K562 (cell line): ENCODE results near the gene BCCIP. TPM values are rescaled to one million over a fixed set of nuclear protein-coding genes. Genes with fewer than 3 reads are reported as not detected.
A peak's percentile ranks its signal among the peaks of the same experiment; 100 is the strongest.

Experiments used
- ATAC-seq: fragments of 200-7000 bp; cut with Tn5 transposase; 3 replicates; pipeline ENCODE4 v1.9.1; 2020; ENCODE audit warnings: moderate library complexity
- BruUV-seq: library from RNA; stranded (reverse); fragments of 400-500 nt; replicated peaks from 2 replicates; lab custom pipeline; 2021; lab: Mats Ljungman, UMichigan
- CTCF ChIA-PET: fragments of 300-600 bp; formaldehyde crosslinking; extraction: SDS; loops from one replicate; lab custom pipeline; 2021; ENCODE audit warnings: low intra/inter-chr PET ratio; lab: Yijun Ruan, JAX
- POLR2A ChIA-PET: fragments of 300-600, 350-650 bp; sonication (Branson Sonifier 250); formaldehyde crosslinking; extraction: SDS; loops from one replicate; lab custom pipeline; 2021; ENCODE audit warnings: antibody characterized with exemption, inconsistent platforms; lab: Yijun Ruan, JAX
- DNase-seq, 4 experiments: peaks; one replicate each; pipeline versions ENCODE4 v3.0.0 to v3.0.0-alpha.2; 2011 to 2018; ENCODE audit warnings: low spot score in 3 of 4, mixed read lengths in 3 of 4; ENCODE audit errors: extremely low read depth in 1 of 4
- FAIRE-seq: peaks from 2 replicates; lab custom pipeline; 2011; peaks lifted over from hg19 to GRCh38; lab: Jason Lieb, UNC
- H2AFZ ChIP-seq: 2 replicates; pipeline ENCODE4 v1.6.0; 2011; ENCODE audit warnings: low read depth, low read length, control low read depth, inconsistent platforms
- H3K27ac ChIP-seq: fragments of 200-600 bp; 3 replicates; pipeline ENCODE4 v1.8.0; 2011; ENCODE audit warnings: low read depth, mild to moderate bottlenecking, control low read depth, inconsistent platforms, low read length, moderate library complexity, mixed read lengths; ENCODE audit errors: extremely low read depth
- H3K27me3 ChIP-seq, 2 experiments: fragments of 300-600 bp in 1 of 2; 2 replicates in 1 of 2; 3 replicates in 1 of 2; pipeline versions ENCODE4 v1.6.0 to v1.8.0; 2011; ENCODE audit warnings: inconsistent platforms in 2 of 2, low read length in 2 of 2, mild to moderate bottlenecking in 1 of 2, mixed read lengths in 1 of 2, moderate library complexity in 1 of 2; ENCODE audit not compliant: control insufficient read depth in 2 of 2, insufficient read depth in 2 of 2
- H3K36me3 ChIP-seq: fragments of 300-600 bp; 3 replicates; pipeline ENCODE4 v1.8.0; 2011; ENCODE audit warnings: mild to moderate bottlenecking, low read length, inconsistent platforms; ENCODE audit not compliant: control insufficient read depth, insufficient read depth
- H3K4me1 ChIP-seq, 2 experiments: fragments of 200-600 bp in 1 of 2; replicated peaks in 1 of 2; 2 replicates in 1 of 2; 3 replicates in 1 of 2; pipeline versions ENCODE4 v1.5.1 to v1.8.0; 2011; ENCODE audit warnings: inconsistent platforms in 2 of 2, low read length in 2 of 2, mild to moderate bottlenecking in 1 of 2, mixed read lengths in 1 of 2, moderate library complexity in 1 of 2; ENCODE audit not compliant: control insufficient read depth in 2 of 2, insufficient read depth in 2 of 2
- H3K4me2 ChIP-seq: 2 replicates; pipeline ENCODE4 v1.6.1; 2011; ENCODE audit warnings: low read length, control low read depth, inconsistent platforms, mixed read lengths; ENCODE audit not compliant: insufficient read depth
- H3K4me3 ChIP-seq: fragments of 200-600 bp; sonication (generic), shearing (Covaris generic); 2 replicates; pipeline ENCODE4 v1.5.1; 2016; ENCODE audit warnings: control low read depth, inconsistent platforms
- H3K79me2 ChIP-seq: fragments of 200-600 bp; 3 replicates; pipeline ENCODE4 v1.8.0; 2011; ENCODE audit warnings: low read length, inconsistent platforms; ENCODE audit not compliant: control insufficient read depth, insufficient read depth
- H3K9ac ChIP-seq, 2 experiments: 2 replicates each; pipeline versions ENCODE4 v1.6.0 to v1.6.1; 2011; ENCODE audit warnings: low read depth in 2 of 2, low read length in 2 of 2, control low read depth in 1 of 2, inconsistent platforms in 1 of 2, mild to moderate bottlenecking in 1 of 2, mixed read lengths in 1 of 2; ENCODE audit not compliant: insufficient read depth in 1 of 2
- H3K9me1 ChIP-seq: one replicate; pipeline ENCODE4 v1.6.0; 2011; ENCODE audit warnings: inconsistent platforms, mild to moderate bottlenecking, low read length, moderate library complexity; ENCODE audit not compliant: control insufficient read depth, insufficient read depth
- H3K9me3 ChIP-seq: replicated peaks from 2 replicates; pipeline ENCODE4 v1.5.1; 2011; ENCODE audit warnings: low read depth, low read length, inconsistent platforms; ENCODE audit not compliant: control insufficient read depth, insufficient read depth
- H4K20me1 ChIP-seq: replicated peaks from 2 replicates; pipeline ENCODE4 v1.6.1; 2011; ENCODE audit warnings: low read length, inconsistent platforms, mixed read lengths; ENCODE audit not compliant: control insufficient read depth, insufficient read depth
- ARID1B ChIP-seq: fragments of 450-650 bp; IDR thresholded peaks from 2 replicates; pipeline ENCODE4 v1.6.1; 2016; ENCODE audit warnings: antibody characterized with exemption, mild to moderate bottlenecking, inconsistent platforms
- ATF6 ChIP-seq: sonication (generic); formaldehyde crosslinking; IDR thresholded peaks from 2 replicates; pipeline ENCODE4 v1.4.0; 2020; ENCODE audit warnings: mild to moderate bottlenecking, missing genetic modification reagents
- CBFA2T2 ChIP-seq: fragments of 450-650 bp; conservative IDR thresholded peaks from 2 replicates; pipeline ENCODE4 v1.6.1; 2017; ENCODE audit warnings: mild to moderate bottlenecking
- CBFA2T3 ChIP-seq: fragments of 450-650 bp; IDR thresholded peaks from 2 replicates; pipeline ENCODE4 v1.6.1; 2017
- CSDE1 ChIP-seq, 2 experiments: fragments of 450-650 bp; IDR thresholded peaks; 2 replicates each; pipeline ENCODE4 v1.6.1; 2016; ENCODE audit warnings: mild to moderate bottlenecking in 1 of 2
- E2F1 ChIP-seq: sonication (generic); formaldehyde crosslinking; IDR thresholded peaks from 2 replicates; pipeline ENCODE4 v1.8.1; 2023; ENCODE audit warnings: mild to moderate bottlenecking, missing genetic modification reagents, moderate library complexity
- ETV5 ChIP-seq: sonication (generic); formaldehyde crosslinking; IDR thresholded peaks from 2 replicates; pipeline ENCODE4 v1.4.0; 2020; ENCODE audit warnings: low read depth, mild to moderate bottlenecking, missing genetic modification reagents
- KHSRP ChIP-seq: fragments of 450-650 bp; IDR thresholded peaks from 2 replicates; pipeline ENCODE4 v1.6.1; 2017
- POLR2G ChIP-seq: fragments of 200-400 bp; formaldehyde crosslinking; IDR thresholded peaks from 2 replicates; pipeline ENCODE4 v1.6.1; 2017; ENCODE audit warnings: low read depth, mild to moderate bottlenecking, antibody characterized with exemption, low read length, moderate library complexity
- POU5F1 ChIP-seq: fragments of 150-350 bp; IDR thresholded peaks from 2 replicates; pipeline ENCODE4 v1.6.1; 2014; ENCODE audit warnings: borderline replicate concordance, low read length, low read depth, mild to moderate bottlenecking; ENCODE audit not compliant: partially characterized antibody
- PTBP1 ChIP-seq: fragments of 200-400 bp; formaldehyde crosslinking; IDR thresholded peaks from 2 replicates; pipeline ENCODE4 v1.6.1; 2017; ENCODE audit warnings: low read depth, low read length
- RBM14 ChIP-seq: fragments of 200-400 bp; formaldehyde crosslinking; IDR thresholded peaks from 2 replicates; pipeline ENCODE4 v1.6.1; 2018; ENCODE audit warnings: low read depth, mild to moderate bottlenecking, low read length, moderate library complexity, borderline replicate concordance; ENCODE audit not compliant: insufficient read depth
- SRF ChIP-seq, 2 experiments: fragments of 250-450, 450-650 bp in 1 of 2; sonication (Bioruptor Pico) in 1 of 2; sonication (generic) in 1 of 2; formaldehyde crosslinking; IDR thresholded peaks; 2 replicates each; pipeline versions ENCODE4 v1.5.0 to v1.5.1; 2020 to 2022; ENCODE audit warnings: mild to moderate bottlenecking in 1 of 2, missing genetic modification reagents in 1 of 2
- TCF3 ChIP-seq: sonication (generic); formaldehyde crosslinking; IDR thresholded peaks from 2 replicates; pipeline ENCODE4 v1.4.0; 2020; ENCODE audit warnings: mild to moderate bottlenecking, missing genetic modification reagents
- TRIM24 ChIP-seq, 2 experiments: fragments of 450-650 bp; IDR thresholded peaks; 2 replicates each; pipeline ENCODE4 v1.6.1; 2016
- TSC22D4 ChIP-seq: fragments of 450-650 bp; IDR thresholded peaks from 2 replicates; pipeline ENCODE4 v1.6.1; 2016; ENCODE audit warnings: missing genetic modification characterization, missing biosample characterization, control low read depth
- XRCC5 ChIP-seq: fragments of 200-400 bp; formaldehyde crosslinking; IDR thresholded peaks from 2 replicates; pipeline ENCODE4 v1.6.1; 2017; ENCODE audit warnings: low read depth, mild to moderate bottlenecking, low read length
- ZBED1 ChIP-seq: IDR thresholded peaks from 2 replicates; pipeline ENCODE4 v1.6.1; 2014
- ZNF23 ChIP-seq: fragments of 250-450 bp; sonication (Bioruptor Pico); IDR thresholded peaks from 2 replicates; pipeline ENCODE4 v1.4.0; 2020; ENCODE audit warnings: mild to moderate bottlenecking
- ZNF316 ChIP-seq: fragments of 450-650 bp; IDR thresholded peaks from 2 replicates; pipeline ENCODE4 v1.6.1; 2016
- WGBS: fragments of 100-300 bp; shearing (Covaris generic); methylation state at CpG from one replicate; pipeline ENCODE4 v1.1.6; 2016; ENCODE audit warnings: low coverage, mixed read lengths; ENCODE audit not compliant: insufficient coverage; ENCODE audit errors: missing lambda C conversion rate; 5-methylcytosine and 5-hydroxymethylcytosine counted together
- in situ Hi-C: fragments of 300-500 bp; cut with MboI; formaldehyde crosslinking; loops from 4 replicates; pipeline ENCODE4 v1.15.0; 2018; ENCODE audit warnings: inconsistent platforms, mixed read lengths
- intact Hi-C: fragments of 100-400 bp; cut with micrococcal nuclease; formaldehyde crosslinking; loops from 2 replicates; pipeline ENCODE4 v1.14.2; 2022
- polyA plus RNA-seq, 8 experiments: library from polyadenylated mRNA; depleted of rRNA in 4 of 8; stranded (reverse) in 5 of 8; unstranded in 3 of 8; fragments of >200 nt; fragmentation: Nextera tagmentation in 2 of 8; fragmentation: Illumina TruSeq in 1 of 8; extraction: Ambion mirVana in 2 of 8; extraction: Trizol in 1 of 8; gene quantifications; 2 replicates each; pipeline versions ENCODE4 v1.2.1 to v1.2.3, GENCODE V29; 2011 to 2014; ENCODE audit warnings: inconsistent platforms in 1 of 8, missing spikeins in 1 of 8
- total RNA-seq, 7 experiments: library from RNA; depleted of rRNA in 6 of 7; stranded (reverse); fragments of >200 nt in 6 of 7; fragmentation: Illumina TruSeq in 2 of 7; extraction: Trizol in 2 of 7; gene quantifications; 2 replicates each; pipeline versions ENCODE4 v1.2.1 to v1.2.3, GENCODE V29; 2011 to 2021; ENCODE audit warnings: low replicate concordance in 1 of 7
- TF ChIP-seq, protein P1 (sequence below): sonication (generic); formaldehyde crosslinking; IDR thresholded peaks from 2 replicates; pipeline ENCODE4 v1.8.0; 2022; ENCODE audit warnings: missing genetic modification reagents, mild to moderate bottlenecking, moderate library complexity, borderline replicate concordance

The BCCIP gene
- total and polyA plus RNA-seq, 9 of the 15 experiments (the other 6 are each of a cell fraction or from before 2014, with no cell fraction given) = 95.1 to 204 (median 163) TPM

GRCh38 chr10:125799451-125800182 lies 23.7 kb upstream of the BCCIP start:
- Histone ChIP-seq H3K79me2 (no peaks in the 10 kb centered on the region), H3K4me2 (no peak overlapping the region), H3K27me3 (no peaks in the 10 kb centered on the region), H3K4me1 (peaks cover 0 to 4% of the 10 kb centered on the region in 2 experiments; a peak in 2 of 5 replicates), H2AFZ (no peak overlapping the region), H3K27ac (no peak overlapping the region; the same call in 2 of the 3 replicates), H3K9me3 (no peaks in the 10 kb centered on the region), H4K20me1 (no peaks in the 10 kb centered on the region; the same call in 1 of the 2 replicates), H3K4me3 (no peak overlapping the region), H3K9me1 (no peaks in the 10 kb centered on the region), H3K36me3 (peaks cover 21% of the 10 kb centered on the region; the same call in 2 of the 3 replicates), H3K9ac (no peak overlapping the region)
- peak; percentile 69 for ATAC-seq
- in situ Hi-C loops (no loop called here), intact Hi-C loops (no loop called here)
- 48% methylated on average over 8 of the region's 8 CpGs for WGBS
- peak; percentile 15 to 54 (median 27) for DNase-seq
- ChIA-PET POLR2A (interaction anchor here (2.5 kb wide), 1 partner anchor 11 kb away, joined by 9 read pairs; no protein-coding TSS in a partner anchor), CTCF (no interaction called here)
- peak; percentile 66 for FAIRE-seq
- BruUV-seq = no TSS peak
- TF ChIP-seq ZNF316 (peak; percentile 22; the same call in 1 of the 2 replicates), PTBP1 (no peak), TCF3 (CRISPR knock-in tag) (peak; percentile 45; the same call in 1 of the 2 replicates), CBFA2T2 (peak; percentile 63), XRCC5 (no peak), CBFA2T3 (peak; percentile 79), ZNF23 (CRISPR knock-in tag) (no peak), ETV5 (no peak), ATF6 (CRISPR knock-in tag) (no peak), ZBED1 (no peak), POU5F1 (no peak), SRF (CRISPR knock-in tag; IDR thresholded peaks at IDR 0.05) (no peak), CSDE1 (IDR thresholded peaks at IDR 0.05) (no peak), E2F1 (CRISPR knock-in tag) (no peak), KHSRP (no peak), TRIM24 (IDR thresholded peaks at IDR 0.05) (peak in 1 of 2 experiments; percentile 20; a peak in 1 of 4 replicates), TSC22D4 (no peak), RBM14 (no peak), ARID1B (no peak), POLR2G (no peak)
- TF ChIP-seq, protein P1, sequence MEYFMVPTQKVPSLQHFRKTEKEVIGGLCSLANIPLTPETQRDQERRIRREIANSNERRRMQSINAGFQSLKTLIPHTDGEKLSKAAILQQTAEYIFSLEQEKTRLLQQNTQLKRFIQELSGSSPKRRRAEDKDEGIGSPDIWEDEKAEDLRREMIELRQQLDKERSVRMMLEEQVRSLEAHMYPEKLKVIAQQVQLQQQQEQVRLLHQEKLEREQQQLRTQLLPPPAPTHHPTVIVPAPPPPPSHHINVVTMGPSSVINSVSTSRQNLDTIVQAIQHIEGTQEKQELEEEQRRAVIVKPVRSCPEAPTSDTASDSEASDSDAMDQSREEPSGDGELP (CRISPR knock-in tag) = peak; percentile 23; the same call in 1 of the 2 replicates
